ENCODE data around the gene GDA.

- no peak for TF ChIP-seq CTCF (IDR thresholded peaks at IDR 0.05 in 8 of 11, conservative IDR thresholded peaks at IDR 0.05 in 3 of 11)
- TF ChIP-seq POLR2AphosphoS5 (IDR thresholded peaks at IDR 0.05), result no peak
Measured at GRCh38 chr9:72300873-72301272, 151.6 kb downstream of the GDA start.
